Endothelial cell (in vitro differentiated cells): Measurements from ENCODE around the gene PEX14. TPM values are rescaled to one million over a fixed set of nuclear protein-coding genes. Genes with fewer than 3 reads are reported as not detected.

ENCODE experiments used
- DNase-seq: peaks from one replicate; pipeline ENCODE4 v3.0.0; 2021; ENCODE audit warnings: low spot score
- H3K27ac Mint-ChIP-seq: one replicate; pipeline ENCODE4 v1.8.0; 2021; ENCODE audit warnings: mixed read lengths, inconsistent platforms; ENCODE audit not compliant: unreplicated experiment
- H3K27me3 Mint-ChIP-seq: one replicate; pipeline ENCODE4 v1.8.0; 2021; ENCODE audit warnings: mild to moderate bottlenecking, moderate library complexity, mixed read lengths, inconsistent platforms; ENCODE audit not compliant: unreplicated experiment
- H3K36me3 Mint-ChIP-seq: one replicate; pipeline ENCODE4 v1.8.0; 2021; ENCODE audit warnings: mild to moderate bottlenecking, low read depth, mixed read lengths, inconsistent platforms; ENCODE audit not compliant: unreplicated experiment
- H3K4me1 Mint-ChIP-seq: one replicate; pipeline ENCODE4 v1.8.0; 2021; ENCODE audit warnings: mild to moderate bottlenecking, mixed read lengths, inconsistent platforms; ENCODE audit not compliant: unreplicated experiment
- H3K4me3 Mint-ChIP-seq: one replicate; pipeline ENCODE4 v1.8.0; 2021; ENCODE audit warnings: mild to moderate bottlenecking, mixed read lengths, inconsistent platforms; ENCODE audit not compliant: unreplicated experiment
- H3K9me3 Mint-ChIP-seq: one replicate; pipeline ENCODE4 v1.8.0; 2021; ENCODE audit warnings: mixed read lengths, inconsistent platforms; ENCODE audit not compliant: unreplicated experiment
- CTCF ChIP-seq: fragments of 200-600 bp; sonication (generic); IDR thresholded peaks from one replicate; pipeline ENCODE4 v1.5.0; 2021; ENCODE audit warnings: antibody characterized with exemption; ENCODE audit not compliant: unreplicated experiment
- total RNA-seq: library from RNA; stranded (reverse); fragmentation: NEBNext Ultra II Directional; extraction: Animal tissue kit (Norgen Biotek cat#: 25700); gene quantifications from one replicate; pipeline ENCODE4 v1.2.1, GENCODE V29; 2021; ENCODE audit not compliant: unreplicated experiment

The PEX14 gene
- total RNA-seq, 1 donor from 2014 or later: 20.9 TPM

DNA sequence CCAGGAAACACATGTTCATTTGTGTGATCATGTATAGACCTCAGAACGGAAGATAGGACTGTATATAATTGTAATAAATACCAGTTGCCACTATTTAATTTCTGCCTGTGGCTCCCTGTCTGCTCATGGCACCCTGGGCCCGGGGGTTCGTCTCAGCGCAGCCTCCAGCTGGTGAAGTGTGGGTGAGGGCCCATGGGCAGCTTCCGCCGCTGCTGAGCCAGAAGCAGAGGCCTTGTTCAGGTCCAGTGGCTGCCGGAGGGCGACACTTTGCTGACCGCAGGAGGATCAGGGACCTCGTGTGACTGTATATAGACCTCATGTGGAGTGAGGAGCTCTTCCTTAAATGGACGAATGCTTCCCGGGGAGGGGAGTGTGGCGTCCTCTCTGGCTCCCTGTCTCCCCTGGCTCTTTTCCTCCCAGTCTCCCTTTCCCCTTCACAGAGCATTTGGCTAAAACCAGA lies 155.9 kb downstream of the PEX14 start:
- Mint-ChIP-seq H3K27me3 (peaks cover 7% of the 10 kb centered on the region), H3K9me3 (no peaks in the 10 kb centered on the region), H3K27ac (no peak overlapping the region), H3K4me1 (peaks cover 2% of the 10 kb centered on the region), H3K4me3 (no peak overlapping the region), H3K36me3 (peaks cover 9% of the 10 kb centered on the region)
- DNase-seq: no peak
- no peak for TF ChIP-seq CTCF

DNA sequence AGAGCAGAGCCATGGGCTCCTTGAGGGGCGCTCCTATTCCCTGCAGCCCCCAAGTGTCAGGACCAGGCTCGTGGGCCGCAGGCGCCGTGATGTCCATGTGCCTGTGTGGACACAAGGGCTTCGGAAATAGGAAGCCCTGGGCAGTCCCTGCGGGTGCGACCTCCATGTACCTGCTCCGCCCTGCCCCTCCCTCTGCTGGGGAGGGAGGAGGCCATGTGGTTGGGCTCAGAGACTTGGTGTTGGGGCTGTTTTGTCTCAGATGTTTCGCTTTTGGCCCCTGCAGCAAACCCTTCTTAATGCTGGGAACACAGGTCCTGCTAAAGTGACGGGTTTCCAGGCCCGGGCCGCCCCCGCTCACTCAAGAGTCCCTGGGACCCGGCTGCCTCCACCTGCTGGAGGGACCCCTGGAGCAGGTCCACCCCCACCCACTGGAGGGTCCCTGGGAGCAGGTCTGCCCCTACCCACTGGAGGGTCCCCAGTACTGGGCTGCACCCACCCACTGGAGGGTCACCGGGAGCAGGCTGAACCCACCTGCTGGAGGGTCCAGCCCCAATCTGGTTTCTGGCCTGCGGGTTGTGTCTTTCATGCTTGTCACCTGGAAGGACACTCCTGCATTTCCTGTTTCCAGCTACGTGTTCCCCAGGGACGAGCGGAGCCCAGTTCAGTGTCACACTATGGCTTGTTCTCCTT lies 156.5 kb downstream of the PEX14 start:
- Mint-ChIP-seq H3K36me3 (peaks cover 9% of the 10 kb centered on the region), H3K4me3 (no peak overlapping the region)

DNA sequence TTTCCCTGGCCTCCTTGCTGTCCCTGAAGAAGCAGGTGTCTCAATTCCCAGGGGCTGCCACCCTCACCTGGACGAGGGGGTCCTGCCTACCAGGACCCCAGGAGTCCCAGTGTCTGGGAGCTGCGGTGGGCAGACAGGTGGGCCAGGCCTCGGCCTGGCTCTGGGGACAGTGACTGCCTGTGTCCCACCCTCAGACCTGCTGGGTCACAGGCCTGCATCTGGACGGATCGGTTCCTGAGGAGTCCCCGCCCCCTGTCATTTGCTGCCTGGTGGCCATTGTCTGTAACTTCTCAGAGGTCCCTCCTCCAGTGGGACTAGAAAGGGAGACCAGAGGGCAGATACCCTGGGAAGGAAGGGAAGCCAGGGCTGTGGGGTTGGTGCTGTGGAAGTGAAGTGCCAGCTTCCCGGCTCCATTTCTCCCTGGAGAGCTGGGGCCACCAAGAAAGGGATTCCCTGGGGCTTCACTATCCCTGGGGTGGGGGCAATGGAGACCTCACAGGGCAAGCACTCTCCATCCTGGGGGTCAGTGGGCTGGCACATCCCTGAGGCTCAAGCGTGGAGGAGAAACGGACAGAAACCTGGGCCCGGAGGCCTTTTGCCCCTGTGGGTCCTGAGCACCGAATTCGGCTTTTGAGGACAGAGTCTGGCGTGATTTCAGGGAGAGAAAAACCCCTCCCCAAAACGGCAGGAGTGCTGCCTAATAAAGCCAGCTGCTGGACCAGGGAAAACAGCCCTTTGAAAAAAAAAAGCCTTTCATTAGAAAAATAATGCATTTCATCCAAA lies 157.3 kb downstream of the PEX14 start:
- no peak for TF ChIP-seq CTCF
- DNase-seq: no peak
- no peaks in the 10 kb centered on the region for H3K9me3 Mint-ChIP-seq
- peaks cover 2% of the 10 kb centered on the region for H3K4me1 Mint-ChIP-seq
- peaks cover 5% of the 10 kb centered on the region for H3K27me3 Mint-ChIP-seq
- H3K4me3 Mint-ChIP-seq: no peak overlapping the region
- H3K27ac Mint-ChIP-seq: no peak overlapping the region
- peaks cover 9% of the 10 kb centered on the region for H3K36me3 Mint-ChIP-seq

More for the DNA sequence above, 156.5 kb downstream of the PEX14 start:
- Mint-ChIP-seq H3K4me1 (peaks cover 2% of the 10 kb centered on the region), H3K9me3 (no peaks in the 10 kb centered on the region), H3K27ac (no peak overlapping the region), H3K27me3 (peaks cover 5% of the 10 kb centered on the region)
- DNase-seq: no peak
- TF ChIP-seq CTCF: no peak

DNA sequence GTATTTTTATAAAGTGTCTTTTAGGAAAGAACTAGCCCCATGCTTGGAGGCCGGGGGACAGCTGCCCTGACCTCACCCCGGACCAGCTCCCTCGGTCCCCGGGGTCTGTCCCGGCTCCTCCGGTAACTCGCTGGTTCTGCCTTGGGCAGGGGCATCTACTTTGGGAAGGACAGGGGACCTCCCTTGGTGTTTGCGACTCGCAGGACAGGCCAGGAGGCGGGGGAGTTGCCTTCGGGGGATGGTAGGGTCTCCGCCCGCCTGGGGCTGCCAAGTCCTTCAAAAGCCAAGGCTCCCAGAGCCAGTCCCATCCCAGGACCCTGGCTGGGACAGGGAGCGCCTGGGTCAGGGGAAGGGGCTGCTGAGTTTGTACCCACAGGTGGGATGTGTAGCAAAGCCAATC lies 157.9 kb downstream of the PEX14 start:
- DNase-seq: no peak
- Mint-ChIP-seq H3K9me3 (no peaks in the 10 kb centered on the region), H3K36me3 (peaks cover 9% of the 10 kb centered on the region), H3K4me1 (peaks cover 2% of the 10 kb centered on the region), H3K27ac (no peak overlapping the region), H3K27me3 (peaks cover 5% of the 10 kb centered on the region), H3K4me3 (no peak overlapping the region)
- TF ChIP-seq CTCF: no peak

DNA sequence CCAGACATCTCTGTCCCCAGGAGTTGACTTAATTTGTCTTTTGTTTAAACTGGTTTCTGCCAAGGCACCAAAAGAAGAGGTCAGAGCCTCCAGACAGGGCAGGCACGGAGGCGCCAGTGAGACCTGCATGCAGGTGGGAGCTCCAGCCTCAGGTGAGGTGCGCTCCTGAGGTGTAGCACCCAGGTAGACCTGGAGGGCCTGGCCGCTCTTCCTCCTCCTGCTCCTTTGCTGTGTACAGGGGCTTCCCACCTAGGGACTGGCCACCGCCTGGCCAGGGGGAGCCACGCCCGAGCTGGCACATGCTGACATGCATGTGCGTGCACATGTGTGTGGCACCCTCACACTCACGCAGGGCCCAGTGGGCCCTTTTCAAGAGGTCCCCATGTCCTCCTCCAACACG lies 158.7 kb downstream of the PEX14 start:
- no peak for DNase-seq
- H3K4me1 Mint-ChIP-seq: peaks cover 2% of the 10 kb centered on the region
- no peak for TF ChIP-seq CTCF
- no peak overlapping the region for H3K4me3 Mint-ChIP-seq
- peaks cover 7% of the 10 kb centered on the region for H3K36me3 Mint-ChIP-seq
- H3K27ac Mint-ChIP-seq: no peak overlapping the region
- H3K27me3 Mint-ChIP-seq: peaks cover 5% of the 10 kb centered on the region
- H3K9me3 Mint-ChIP-seq: no peaks in the 10 kb centered on the region
